HG03280 (cell line): Measurements from ENCODE around the gene FAM131C.
"Not testable (repeated sequence)": the region's sequence is repeated elsewhere in the genome, so short reads cannot be mapped to it uniquely, and the experiment has no call there.

Source experiments
- ATAC-seq: cut with Tn5 transposase; IDR thresholded peaks from one replicate; pipeline ENCODE4 v1.9.1; 2021; ENCODE audit warnings: mild to moderate bottlenecking, moderate library complexity; ENCODE audit not compliant: unreplicated experiment

The FAM131C gene

DNA sequence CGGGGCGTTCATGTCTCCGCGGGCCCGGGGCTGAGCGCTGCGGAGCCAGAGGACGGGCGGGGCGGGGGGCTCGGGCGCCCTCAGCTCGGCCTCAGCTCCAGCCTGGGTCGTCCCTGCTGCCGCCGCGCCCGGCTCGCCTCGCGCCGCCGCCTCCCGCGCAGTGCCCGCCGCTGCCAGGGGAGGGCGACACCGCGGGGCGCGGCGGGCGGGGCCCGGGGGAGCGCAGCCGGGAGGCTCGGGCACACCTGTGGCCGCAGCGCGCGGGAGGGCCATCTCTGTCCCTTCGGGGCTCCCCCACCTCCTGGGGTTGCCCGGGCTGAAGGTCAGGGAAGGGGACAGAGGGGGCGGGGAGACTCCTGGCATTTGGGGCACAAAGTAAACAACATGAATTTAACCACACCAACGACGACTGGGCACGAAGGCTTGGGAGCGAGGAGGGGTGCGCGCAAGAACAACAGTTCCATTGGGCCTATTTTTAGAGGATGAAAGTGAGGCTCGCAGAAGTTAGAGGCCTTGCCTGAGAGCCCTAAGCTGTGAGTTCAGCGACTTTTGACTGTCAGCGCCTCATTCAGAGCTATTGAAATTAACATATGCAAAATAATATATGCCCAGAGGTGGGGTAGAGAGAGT is at the start of gene FAM131C:
Gene FAM131C, minus strand, starts transcription at position 162 of the 630 bp plus-strand sequence. CDS start 209 bp downstream, outside the sequence.
- peak; percentile 64 for ATAC-seq

DNA sequence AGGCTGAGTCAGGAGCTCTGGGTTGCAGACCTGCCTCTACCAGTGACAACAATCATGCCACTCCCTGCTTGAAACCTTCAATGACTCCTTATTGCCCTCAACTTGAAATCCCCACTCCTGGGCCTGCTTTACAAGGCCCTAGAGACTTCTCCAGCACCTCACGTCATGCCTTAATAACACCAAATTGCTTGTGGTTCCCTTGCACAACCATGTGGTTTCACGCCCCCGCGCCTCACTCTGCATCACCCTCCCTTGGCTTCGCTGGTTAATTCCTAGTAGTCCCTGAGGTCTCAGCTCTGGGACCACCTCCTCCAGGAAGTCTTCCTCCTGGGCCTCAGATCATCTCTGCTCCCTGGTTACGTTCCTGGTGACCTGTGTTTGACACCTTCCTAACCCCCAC is 49.5 kb upstream of the FAM131C start:
- no peak for ATAC-seq

GRCh38 chr1:16122350-16122881 is 49.0 kb upstream of the FAM131C start:
- ATAC-seq: no peak

- ATAC-seq: no peak
These were observed 47.5 kb upstream of the FAM131C start for GRCh38 chr1:16120940-16121410.

GRCh38 chr1:16120407-16120806 is 47.0 kb upstream of the FAM131C start:
- no peak for ATAC-seq

DNA sequence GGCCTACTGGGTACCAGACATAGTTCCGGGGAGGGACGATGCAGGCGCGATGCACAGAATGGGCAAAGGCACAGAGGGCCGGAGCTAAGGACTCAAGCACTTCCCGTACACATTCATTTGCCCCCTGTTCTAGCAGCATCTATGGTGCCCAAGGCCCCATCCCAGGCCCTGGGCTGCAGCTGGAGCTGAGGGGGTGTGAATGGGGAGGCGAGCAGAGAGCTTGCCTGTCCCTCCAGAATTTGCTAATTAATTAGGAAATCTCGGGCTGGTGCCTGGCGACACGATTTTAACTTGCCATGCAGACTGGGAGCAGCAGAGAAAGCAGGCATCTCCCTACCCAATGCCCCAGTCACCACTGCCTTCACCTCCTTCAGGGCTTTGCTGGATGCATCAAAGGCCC is 46.5 kb upstream of the FAM131C start:
- ATAC-seq: no peak

- no peak for ATAC-seq
These were observed 46.1 kb upstream of the FAM131C start for GRCh38 chr1:16119504-16119903.

DNA sequence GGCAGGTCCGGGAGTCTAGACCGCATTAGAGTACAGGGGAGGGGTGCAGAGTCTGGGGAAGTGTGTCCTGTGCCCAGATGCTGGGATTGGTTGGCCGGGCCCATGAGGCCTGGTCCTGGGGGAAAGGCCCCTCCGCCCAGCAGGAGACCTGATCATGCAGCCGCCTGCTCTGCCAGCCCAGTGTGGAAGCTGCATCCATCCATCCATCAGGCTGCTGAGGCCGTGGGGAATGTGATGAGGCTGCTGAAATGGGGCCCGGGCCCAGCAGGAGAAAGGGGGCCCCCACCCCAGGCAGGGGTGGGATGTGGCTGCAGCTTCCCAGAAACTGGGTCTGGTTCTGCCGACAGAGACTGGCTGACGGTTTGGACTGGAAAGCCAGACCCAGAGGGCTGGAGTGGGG is 45.3 kb upstream of the FAM131C start:
- ATAC-seq: no peak

GRCh38 chr1:16117936-16118335 is 44.5 kb upstream of the FAM131C start:
- ATAC-seq: no peak

GRCh38 chr1:16117369-16117768 is 43.9 kb upstream of the FAM131C start:
- ATAC-seq: no peak

DNA sequence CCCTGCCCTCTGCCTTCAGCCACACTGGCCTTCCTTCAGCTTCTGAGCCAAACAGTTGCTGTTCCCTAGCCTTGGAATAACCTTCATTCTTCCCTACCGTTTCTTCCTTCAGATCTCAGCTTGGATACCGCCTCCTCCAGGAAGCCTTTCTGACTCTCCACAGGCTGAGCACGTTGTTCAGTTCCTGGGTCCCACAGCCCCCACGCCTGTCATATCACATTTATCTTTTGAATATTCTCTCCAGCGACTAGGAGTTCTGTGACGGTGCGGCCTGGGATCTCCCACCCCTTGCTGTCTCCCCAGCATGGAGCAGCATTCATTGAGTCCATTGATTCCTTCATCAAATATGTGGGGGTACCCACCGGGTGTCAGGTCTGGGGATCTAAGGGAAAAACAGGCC is 43.2 kb upstream of the FAM131C start:
- ATAC-seq: no peak

DNA sequence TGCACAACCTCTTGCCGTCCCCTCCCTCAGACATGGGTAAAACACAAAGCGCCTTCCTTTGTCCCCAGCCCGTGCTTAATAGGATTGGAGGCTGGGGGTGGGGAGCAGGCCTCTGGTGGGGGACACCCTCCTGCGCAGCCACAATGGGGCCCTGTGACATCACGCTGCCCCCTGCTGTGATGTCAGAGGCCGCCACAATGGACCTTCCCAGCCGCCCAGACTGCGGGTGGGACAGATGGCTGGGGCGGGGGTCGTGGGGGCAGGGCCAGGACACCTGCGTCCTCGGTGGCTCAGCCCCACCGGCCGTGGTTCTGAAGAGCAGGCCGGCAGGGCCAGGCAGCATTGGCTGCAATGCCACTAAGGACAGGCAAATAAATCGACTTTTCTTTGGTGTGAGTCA is 42.6 kb upstream of the FAM131C start:
- no peak for ATAC-seq

DNA sequence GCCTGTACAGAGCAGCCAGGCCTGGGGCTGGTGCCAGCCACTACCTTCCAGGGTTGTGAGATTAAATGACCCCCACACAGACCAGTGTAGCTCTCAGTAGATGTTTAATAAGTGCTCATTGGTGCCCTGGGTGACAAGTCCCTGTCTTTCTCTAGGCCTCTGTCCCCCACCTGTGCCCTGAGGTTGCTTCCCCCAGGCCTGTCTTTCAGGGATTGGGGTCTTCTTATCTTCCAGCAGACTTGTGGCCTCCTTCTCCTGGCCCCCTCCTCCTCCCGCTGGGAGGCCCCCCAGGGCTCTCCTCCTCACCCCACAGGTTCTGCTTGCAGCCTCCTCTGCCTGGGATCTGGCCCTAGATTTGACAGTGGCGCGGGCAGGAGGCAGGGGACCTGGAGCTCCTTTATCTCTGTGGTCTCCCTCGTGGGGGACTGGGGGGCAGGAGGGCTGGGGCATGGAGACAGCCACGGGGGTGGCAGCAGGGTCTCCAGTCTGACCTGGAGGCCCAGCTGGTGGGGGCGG is 42.1 kb upstream of the FAM131C start:
- ATAC-seq: no peak

DNA sequence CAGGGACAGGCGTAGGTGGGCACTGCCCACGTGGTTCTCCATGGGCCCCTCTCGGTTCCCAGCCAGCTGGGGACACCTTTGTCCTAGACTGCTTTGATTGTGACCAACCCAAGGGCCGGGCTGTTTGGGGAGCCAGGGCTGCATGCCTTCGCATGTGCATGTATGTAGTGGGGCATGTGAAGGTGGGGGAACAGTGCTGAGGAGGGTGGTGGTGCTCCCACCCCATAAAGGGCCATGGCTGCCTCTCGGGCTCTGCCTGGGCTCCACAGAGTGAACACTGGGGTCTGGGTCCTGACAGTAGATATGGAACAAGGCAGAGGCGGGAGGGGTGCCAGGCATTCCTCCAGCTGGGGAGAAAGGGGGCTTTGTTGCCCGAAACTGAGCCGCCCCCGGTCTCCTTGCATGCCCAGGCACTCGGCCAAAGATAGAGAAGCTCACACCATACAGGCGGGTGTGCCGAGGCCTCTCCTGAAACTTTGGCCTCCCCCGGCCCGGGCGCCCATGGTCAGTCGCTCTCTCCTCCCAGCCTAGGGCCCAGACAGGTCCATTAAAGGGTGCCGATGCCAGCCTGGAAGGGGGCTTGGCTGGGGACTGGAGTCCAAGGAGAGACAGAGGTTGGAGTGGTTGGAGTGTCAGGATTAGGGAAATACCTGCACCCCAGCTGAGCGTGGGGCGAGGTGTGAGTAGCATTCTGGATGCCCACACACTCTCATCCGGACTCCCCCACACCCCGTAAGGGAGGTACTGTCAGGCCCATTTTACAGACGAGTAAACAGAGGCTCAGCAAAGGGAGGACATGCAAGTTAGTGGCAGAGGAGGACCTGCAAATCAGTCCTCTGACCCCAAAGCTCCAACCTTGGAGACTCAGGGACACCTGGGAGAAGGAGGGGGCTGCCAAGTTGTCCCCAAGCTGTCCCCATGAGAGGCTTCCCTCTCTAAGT is 41.3 kb upstream of the FAM131C start:
- no peak for ATAC-seq

DNA sequence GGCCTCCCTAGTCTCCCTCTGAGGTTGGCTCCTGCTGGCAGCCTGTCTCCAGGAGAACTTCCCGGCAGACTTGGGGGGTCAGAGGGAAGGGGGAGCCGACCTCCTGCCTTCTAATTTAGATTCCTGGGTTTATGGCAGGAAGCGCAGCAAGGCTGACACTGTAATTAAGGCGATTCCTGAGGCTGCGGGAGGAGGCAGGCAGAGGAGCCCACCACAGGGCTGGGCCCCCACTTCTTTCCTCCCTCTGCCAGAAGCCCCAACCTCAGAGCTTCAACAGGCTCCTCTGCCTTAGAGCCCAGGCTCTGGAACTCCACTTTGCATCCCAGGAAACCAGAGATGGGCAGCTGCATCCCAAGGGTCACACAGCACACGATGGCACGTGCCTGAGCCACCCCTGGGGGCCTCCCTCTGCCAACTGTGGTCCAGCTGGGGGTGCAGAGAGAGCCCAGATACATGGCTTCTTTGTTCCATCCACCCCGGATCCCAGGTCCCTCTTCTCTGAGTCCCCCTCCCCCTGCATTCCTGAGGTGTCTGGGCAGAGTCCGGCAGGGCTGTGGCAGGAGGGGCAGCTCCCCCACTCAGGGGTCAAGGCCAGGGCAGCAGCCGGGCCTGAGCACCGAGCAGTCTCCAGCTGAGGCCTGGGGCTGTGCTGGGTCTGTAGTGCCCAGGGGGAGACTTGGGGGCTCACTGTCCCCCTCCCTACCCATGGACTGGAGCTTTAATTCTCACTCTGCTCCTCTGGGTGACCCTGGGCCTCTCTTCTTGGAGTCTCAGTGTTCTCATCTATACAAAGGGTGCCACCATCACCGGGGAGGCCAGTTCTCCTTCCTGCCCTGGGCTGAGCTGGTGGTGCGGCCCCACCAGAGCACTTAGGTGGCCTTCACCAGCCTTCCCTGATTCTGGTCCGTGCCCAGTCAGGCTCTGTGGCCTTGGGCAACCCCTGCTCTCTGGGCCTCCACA is 39.4 kb upstream of the FAM131C start:
- no peak for ATAC-seq

DNA sequence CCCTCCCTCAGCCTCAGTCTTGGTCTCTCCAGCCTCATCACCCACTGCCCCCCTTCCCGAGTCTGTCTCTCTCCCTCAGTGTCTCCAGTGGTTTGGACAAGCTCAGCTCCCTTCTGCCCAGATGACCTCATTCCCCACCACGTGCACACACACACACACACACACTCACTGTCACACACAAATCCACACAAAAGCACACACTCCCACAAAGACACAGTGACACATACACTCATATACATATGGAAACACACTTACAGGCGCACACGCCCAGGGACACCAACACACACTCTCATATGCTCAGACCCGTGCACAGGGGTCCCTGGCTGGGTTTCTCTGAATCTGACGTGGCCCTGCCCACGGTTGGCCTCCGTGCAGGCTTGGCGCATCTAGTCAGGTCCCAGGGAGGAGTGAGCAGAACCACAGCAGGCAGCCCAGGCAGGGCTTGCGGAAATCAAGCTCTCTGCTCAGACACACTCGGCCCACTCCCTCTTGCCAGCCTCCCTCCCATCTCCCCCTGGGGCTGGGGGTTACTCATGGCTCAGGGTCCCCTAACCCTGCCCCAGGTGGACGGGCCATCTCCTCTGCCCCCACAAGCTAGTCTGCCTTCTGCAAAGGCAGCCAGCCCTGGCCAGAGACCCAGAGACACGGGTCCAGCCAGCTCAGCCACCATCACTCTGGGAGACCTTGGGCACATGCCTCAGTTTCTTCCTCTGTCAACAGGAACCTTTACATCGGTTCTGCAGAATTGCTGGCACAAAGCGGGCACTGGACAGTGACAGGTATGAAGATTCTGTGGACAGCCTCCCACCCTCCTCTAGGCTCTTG is 38.5 kb upstream of the FAM131C start:
- no peak for ATAC-seq

DNA sequence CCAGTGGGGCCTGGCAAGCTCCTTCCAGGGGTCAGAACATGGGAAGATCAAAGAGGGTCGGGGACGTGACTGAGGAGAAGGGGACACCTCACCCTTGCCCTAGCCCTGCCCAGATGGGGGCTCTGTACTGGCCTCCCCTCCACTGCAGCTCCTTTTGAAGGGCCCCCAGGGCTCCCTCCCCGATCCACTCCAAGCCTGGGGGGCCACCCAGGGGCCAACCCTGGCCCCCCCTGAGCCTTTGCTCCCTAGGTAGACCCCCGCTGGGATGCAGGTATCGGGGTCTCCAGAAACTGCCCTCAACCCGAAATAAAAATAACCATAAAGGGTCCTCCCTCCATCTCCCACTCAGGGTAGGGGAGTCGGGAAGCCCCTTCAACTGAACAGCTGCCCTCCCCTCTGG is 37.4 kb upstream of the FAM131C start:
- ATAC-seq: no peak

DNA sequence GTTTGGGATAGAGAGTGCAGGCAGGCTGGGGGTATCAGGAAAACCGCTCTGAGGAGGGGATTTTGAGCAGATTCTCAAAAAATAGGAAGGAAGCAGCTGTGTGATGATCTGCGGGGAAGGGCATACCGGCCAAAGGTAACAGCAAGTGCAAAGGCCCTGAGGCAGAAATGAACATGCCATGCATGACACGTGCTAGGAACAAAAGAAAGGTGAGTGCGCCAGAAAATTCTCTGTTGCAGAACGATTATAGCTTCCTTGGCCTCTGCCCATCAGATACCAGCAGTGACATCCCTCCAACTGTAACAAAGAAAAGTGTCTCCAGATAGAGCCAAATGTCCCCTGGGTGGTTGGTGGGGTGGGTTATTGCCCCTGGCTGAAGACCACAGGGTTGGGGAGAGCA is 37.0 kb upstream of the FAM131C start:
- no peak for ATAC-seq

- no peak for ATAC-seq
These were observed 36.1 kb upstream of the FAM131C start for GRCh38 chr1:16109571-16109970.

DNA sequence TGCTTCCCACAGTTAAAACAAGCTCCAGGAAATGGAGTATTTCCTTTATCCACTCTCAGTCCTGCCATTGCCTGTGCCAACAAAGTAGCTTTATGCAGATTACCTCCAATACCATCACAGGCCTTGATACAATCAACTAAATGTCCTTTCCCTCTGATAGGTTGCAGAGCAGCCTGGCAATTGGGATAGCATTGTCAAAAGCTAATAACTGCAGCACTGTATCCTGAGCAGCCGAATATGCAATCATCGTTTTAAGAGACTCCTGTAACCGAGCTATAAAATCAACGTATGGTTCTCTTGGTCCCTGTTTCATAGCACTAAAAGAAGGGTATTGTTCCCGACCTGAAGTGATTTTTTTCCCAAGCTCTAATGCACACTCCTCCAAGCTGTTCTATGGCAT is 33.6 kb upstream of the FAM131C start:
- not testable (repeated sequence) for ATAC-seq
